Stimulated activated naive CD8-positive, alpha-beta T cell treated with anti-CD3 and anti-CD28 coated beads, Interleukin-15, amount 100 ng/mL, for 72 hours (primary cell): ENCODE results near the gene UBE2D3.

Experiments
- ATAC-seq: fragments of 150-1000 bp; cut with Tn5 transposase; 2 replicates; pipeline ENCODE4 v1.10.0; 2021; ENCODE audit warnings: mild to moderate bottlenecking, moderate library complexity
- DNase-seq, 2 donors: peaks; one replicate each; pipeline ENCODE4 v3.0.0; 2021 to 2022
- H3K27ac Mint-ChIP-seq, 2 donors: one replicate each; pipeline ENCODE4 v1.8.0; 2022; ENCODE audit warnings: mild to moderate bottlenecking in 2 of 2, mixed read lengths in 2 of 2, moderate library complexity in 2 of 2
- H3K27me3 Mint-ChIP-seq: one replicate; pipeline ENCODE4 v1.8.0; 2022; ENCODE audit warnings: mixed read lengths
- H3K4me1 Mint-ChIP-seq: one replicate; pipeline ENCODE4 v1.8.0; 2022; ENCODE audit warnings: mild to moderate bottlenecking, mixed read lengths
- H3K4me3 Mint-ChIP-seq, 2 donors: one replicate each; pipeline ENCODE4 v1.8.0; 2022; ENCODE audit warnings: mild to moderate bottlenecking in 2 of 2, mixed read lengths in 2 of 2, moderate library complexity in 1 of 2
- H3K9me3 Mint-ChIP-seq, 2 donors: one replicate each; pipeline ENCODE4 v1.8.0; 2022; ENCODE audit warnings: mixed read lengths in 2 of 2

The UBE2D3 gene

DNA sequence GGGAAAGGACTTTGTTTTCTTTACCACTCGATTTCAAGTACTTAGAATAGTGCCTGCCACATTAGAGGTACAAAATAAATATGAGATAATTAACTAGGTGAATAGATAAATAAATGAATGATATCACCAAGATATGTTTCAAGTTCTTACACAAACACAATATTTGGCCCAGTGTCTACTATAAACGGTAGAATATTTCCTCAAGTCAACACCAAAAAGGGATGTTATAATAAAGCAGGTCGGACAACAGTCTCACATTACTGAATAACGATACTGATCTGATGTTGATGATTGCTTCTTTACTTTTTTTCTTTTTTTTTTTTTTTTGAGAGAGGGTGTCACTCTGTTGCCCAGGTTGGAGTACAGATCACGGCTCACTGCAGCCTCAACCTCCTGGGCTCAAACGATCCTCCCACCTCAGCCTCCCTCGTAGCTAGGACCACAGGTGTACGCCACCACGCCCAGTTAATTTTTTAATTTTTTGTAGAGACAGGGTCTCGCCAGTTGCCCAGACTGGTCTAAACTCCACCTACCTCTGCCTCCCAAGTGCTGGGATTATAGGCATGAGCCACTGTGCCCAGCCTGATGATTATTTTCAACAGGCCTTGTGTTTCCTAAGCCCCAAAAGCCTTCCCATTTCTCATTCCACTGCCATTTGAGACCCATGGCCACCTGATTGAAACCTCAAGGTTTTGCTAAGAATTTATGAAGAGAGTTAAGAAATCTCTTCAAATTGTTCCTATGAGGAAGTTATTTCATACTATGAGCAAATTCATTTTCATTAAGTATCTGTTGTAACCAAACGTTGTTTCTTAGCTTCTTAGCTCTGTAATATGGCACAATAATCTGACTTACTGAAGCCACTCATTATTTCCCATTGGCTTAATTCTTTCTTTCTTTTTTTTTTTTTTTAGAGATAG is 68.8 kb downstream of the UBE2D3 start:
- Mint-ChIP-seq H3K4me1 (peaks cover 37% of the 10 kb centered on the region), H3K4me3 (no peak overlapping the region), H3K9me3 (no peaks in the 10 kb centered on the region), H3K27ac (no peak overlapping the region), H3K27me3 (no peaks in the 10 kb centered on the region)
- ATAC-seq (no peak), DNase-seq (no peak)

DNA sequence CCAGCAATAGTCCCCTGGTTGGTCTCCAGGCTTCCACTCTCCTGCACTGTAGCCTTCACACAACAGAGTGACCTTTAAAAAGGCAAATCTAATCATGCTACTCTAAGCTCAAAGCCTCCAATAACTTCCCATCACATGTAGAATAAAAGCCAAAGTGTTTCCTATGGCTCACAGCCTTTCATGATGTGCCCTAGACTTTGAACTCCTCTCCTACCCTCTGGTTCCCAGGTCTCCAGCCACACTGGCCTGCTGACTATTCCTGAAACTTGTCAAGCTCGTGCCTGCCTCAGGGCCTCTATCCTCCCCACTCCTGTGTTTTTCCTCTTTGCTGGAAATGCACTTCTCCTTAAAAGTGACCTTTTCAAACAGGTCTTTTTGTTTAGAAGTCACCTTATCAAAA is 69.7 kb downstream of the UBE2D3 start:
- no peak overlapping the region for H3K27ac Mint-ChIP-seq

DNA sequence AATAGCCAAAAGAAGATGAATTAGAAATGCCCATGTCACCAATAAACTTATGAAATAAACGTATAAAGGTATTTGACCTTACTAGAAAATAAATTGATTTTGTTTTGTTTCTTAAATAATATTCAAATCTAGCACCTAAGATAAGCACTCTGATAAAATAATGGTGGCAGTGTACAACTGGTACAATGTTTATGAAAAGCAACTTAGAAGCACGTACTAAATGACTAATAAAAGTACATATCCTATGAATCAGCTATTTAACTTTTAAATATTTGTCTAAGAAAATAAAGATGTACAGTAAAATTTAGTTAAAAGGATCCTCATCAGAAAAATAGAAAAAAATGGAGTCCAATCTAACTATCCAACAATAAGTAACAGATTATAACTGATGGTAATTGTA is 73.3 kb downstream of the UBE2D3 start:
- no peaks in the 10 kb centered on the region for H3K27me3 Mint-ChIP-seq
- H3K4me3 Mint-ChIP-seq: no peak overlapping the region
- ATAC-seq (no peak), DNase-seq (no peak)
- H3K9me3 Mint-ChIP-seq: no peaks in the 10 kb centered on the region
- no peak overlapping the region for H3K27ac Mint-ChIP-seq
- peaks cover 17% of the 10 kb centered on the region for H3K4me1 Mint-ChIP-seq

More for the DNA sequence above, 69.7 kb downstream of the UBE2D3 start:
- ATAC-seq: no peak
- no peak for DNase-seq
- H3K4me3 Mint-ChIP-seq: no peak overlapping the region
- H3K9me3 Mint-ChIP-seq: no peaks in the 10 kb centered on the region
- peaks cover 37% of the 10 kb centered on the region for H3K4me1 Mint-ChIP-seq
- H3K27me3 Mint-ChIP-seq: no peaks in the 10 kb centered on the region

DNA sequence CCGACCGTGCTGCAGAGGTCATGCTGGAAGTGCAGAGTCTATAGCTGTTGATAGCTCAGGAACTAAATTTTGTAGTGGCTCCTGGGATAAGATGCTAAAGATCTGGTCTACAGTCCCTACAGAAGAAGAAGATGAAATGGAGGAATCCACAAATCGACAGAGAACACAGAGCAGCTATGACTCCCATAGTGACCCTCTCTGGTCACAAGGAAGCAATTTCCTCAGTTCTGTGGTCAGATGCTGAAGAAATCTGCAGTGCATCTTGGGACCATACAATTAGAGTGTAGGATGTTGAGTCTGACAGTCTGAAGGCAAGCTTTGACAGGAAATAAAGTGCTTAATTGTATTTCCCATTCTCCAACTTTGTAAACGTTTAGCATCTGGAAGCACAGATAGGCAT is 75.4 kb downstream of the UBE2D3 start:
- no peak overlapping the region for H3K27ac Mint-ChIP-seq
- H3K27me3 Mint-ChIP-seq: no peaks in the 10 kb centered on the region
- H3K9me3 Mint-ChIP-seq: no peaks in the 10 kb centered on the region
- H3K4me3 Mint-ChIP-seq: no peak overlapping the region
- DNase-seq: no peak
- no peak for ATAC-seq
- no peaks in the 10 kb centered on the region for H3K4me1 Mint-ChIP-seq
